NCI-H2081 treated with DMSO at 0.1 percent for 48 hours (cell line): Measurements from ENCODE around the gene TMEM201.

ENCODE experiments used
- DNase-seq: peaks from one replicate; lab custom pipeline; 2025; lab: John Stamatoyannopoulos, UW

The TMEM201 gene

GRCh38 chr1:9600861-9601834 is 12.4 kb downstream of the TMEM201 start:
- DNase-seq: no peak

GRCh38 chr1:9601942-9602793 is 13.5 kb downstream of the TMEM201 start:
- DNase-seq: no peak

GRCh38 chr1:9602794-9603167 is 14.1 kb downstream of the TMEM201 start:
- DNase-seq: no peak

- no peak for DNase-seq
These were observed 14.6 kb downstream of the TMEM201 start for GRCh38 chr1:9603307-9603706.

GRCh38 chr1:9603766-9604753 is 15.3 kb downstream of the TMEM201 start:
- no peak for DNase-seq

- no peak for DNase-seq
These were observed 16.1 kb downstream of the TMEM201 start for GRCh38 chr1:9604836-9605235.

- no peak for DNase-seq
These were observed 17.3 kb downstream of the TMEM201 start for GRCh38 chr1:9605946-9606455.

- no peak for DNase-seq
These were observed 17.7 kb downstream of the TMEM201 start for GRCh38 chr1:9606458-9606857.

GRCh38 chr1:9606948-9607347 is 18.2 kb downstream of the TMEM201 start:
- DNase-seq: no peak

GRCh38 chr1:9607352-9607751 is 18.6 kb downstream of the TMEM201 start:
- DNase-seq: no peak

- no peak for DNase-seq
These were observed 21.3 kb downstream of the TMEM201 start for GRCh38 chr1:9609998-9610397.

- no peak for DNase-seq
These were observed 21.8 kb downstream of the TMEM201 start for GRCh38 chr1:9610548-9610947.

GRCh38 chr1:9611716-9612115 is 23.0 kb downstream of the TMEM201 start:
- DNase-seq: no peak

- no peak for DNase-seq
These were observed 23.6 kb downstream of the TMEM201 start for GRCh38 chr1:9612162-9612845.

- no peak for DNase-seq
These were observed 24.3 kb downstream of the TMEM201 start for GRCh38 chr1:9612871-9613624.

- DNase-seq: no peak
These were observed 25.1 kb downstream of the TMEM201 start for GRCh38 chr1:9613625-9614299.

- no peak for DNase-seq
These were observed 26.8 kb downstream of the TMEM201 start for GRCh38 chr1:9615316-9616063.

GRCh38 chr1:9618909-9619679 is 30.4 kb downstream of the TMEM201 start:
- no peak for DNase-seq
